DOHH2 (cell line): ENCODE measurements around the gene AGER.

ENCODE experiments used
- H3F3A ChIP-seq: fragments of 200-600 bp; sonication (generic), shearing (Covaris generic); 2 replicates; pipeline ENCODE4 v1.6.0; 2016; ENCODE audit warnings: antibody characterized with exemption, mild to moderate bottlenecking; ENCODE audit not compliant: control insufficient read depth, insufficient read depth
- H3K27ac ChIP-seq: fragments of 200-600 bp; sonication (generic); 2 replicates; pipeline ENCODE4 v1.5.1; 2014; ENCODE audit warnings: low read depth, mild to moderate bottlenecking, low read length, moderate library complexity
- H3K27me3 ChIP-seq: fragments of 200-600 bp; sonication (generic); 2 replicates; pipeline ENCODE4 v1.6.1; 2014; ENCODE audit warnings: mild to moderate bottlenecking, low read length, mixed read lengths; ENCODE audit not compliant: control insufficient read depth
- H3K36me3 ChIP-seq: fragments of 200-600 bp; sonication (generic); 2 replicates; pipeline ENCODE4 v1.6.1; 2014; ENCODE audit warnings: mild to moderate bottlenecking, low read length, moderate library complexity, mixed read lengths; ENCODE audit not compliant: control insufficient read depth
- H3K4me1 ChIP-seq: fragments of 200-600 bp; sonication (generic); 2 replicates; pipeline ENCODE4 v1.6.1; 2014; ENCODE audit warnings: mild to moderate bottlenecking, low read length, mixed read lengths; ENCODE audit not compliant: control insufficient read depth
- H3K4me2 ChIP-seq: fragments of 200-600 bp; sonication (generic); 2 replicates; pipeline ENCODE4 v1.6.0; 2014; ENCODE audit warnings: mild to moderate bottlenecking, low read length, moderate library complexity
- H3K4me3 ChIP-seq: fragments of 200-600 bp; sonication (generic); 2 replicates; pipeline ENCODE4 v1.5.1; 2014; ENCODE audit warnings: mild to moderate bottlenecking, low read length, mixed read lengths
- H3K79me2 ChIP-seq: fragments of 200-600 bp; sonication (generic); 2 replicates; pipeline ENCODE4 v1.6.1; 2014; ENCODE audit warnings: mild to moderate bottlenecking, low read length, mixed read lengths; ENCODE audit not compliant: control insufficient read depth
- H3K9me2 ChIP-seq: fragments of 200-600 bp; sonication (generic); replicated peaks from 2 replicates; pipeline ENCODE4 v1.6.1; 2014; ENCODE audit warnings: mild to moderate bottlenecking, low read length, mixed read lengths; ENCODE audit not compliant: control insufficient read depth
- H3K9me3 ChIP-seq: fragments of 200-600 bp; sonication (generic); 2 replicates; pipeline ENCODE4 v1.6.1; 2014; ENCODE audit warnings: antibody characterized with exemption, low read length, mixed read lengths; ENCODE audit not compliant: control insufficient read depth, insufficient read depth
- H4K20me1 ChIP-seq: fragments of 200-600 bp; sonication (generic); 2 replicates; pipeline ENCODE4 v1.6.0; 2014; ENCODE audit warnings: low read depth, mild to moderate bottlenecking, antibody characterized with exemption, low read length, moderate library complexity; ENCODE audit not compliant: control insufficient read depth, insufficient read depth
- EZH2phosphoT487 ChIP-seq: fragments of 200-600 bp; sonication (generic); IDR thresholded peaks from 2 replicates; pipeline ENCODE4 v1.6.1; 2017; ENCODE audit warnings: borderline replicate concordance, mild to moderate bottlenecking, antibody characterized with exemption, low read length, moderate library complexity, mixed read lengths
- TF ChIP-seq, protein P1 (sequence below): fragments of 200-600 bp; sonication (generic); IDR thresholded peaks from one replicate; pipeline ENCODE4 v1.5.1; 2014; ENCODE audit warnings: antibody characterized with exemption, mild to moderate bottlenecking, low read depth, low read length; ENCODE audit not compliant: poor library complexity, severe bottlenecking

The AGER gene

GRCh38 chr6:32177788-32178546 lies 6.1 kb downstream of the AGER start, which contains the start of gene RNF5:
Gene RNF5, plus strand, starts transcription at chr6:32178405. Its CDS starts 107 bp downstream, at chr6:32178512.
- Histone ChIP-seq H3K79me2 (peaks cover 57% of the 10 kb centered on the region), H3K9me2 (no peaks in the 10 kb centered on the region), H3K9me3 (no peaks in the 10 kb centered on the region), H3F3A (peaks cover 11% of the 10 kb centered on the region), H3K4me3 (peak within 1 kb of the TSS; percentile 85), H3K27me3 (no peaks in the 10 kb centered on the region), H3K36me3 (peaks cover 36% of the 10 kb centered on the region), H3K4me1 (peaks cover 46% of the 10 kb centered on the region), H4K20me1 (no peaks in the 10 kb centered on the region), H3K27ac (peak within 1 kb of the TSS; percentile 94), H3K4me2 (peak within 1 kb of the TSS; percentile 99)
- no peak for TF ChIP-seq EZH2phosphoT487
- TF ChIP-seq, protein P1, sequence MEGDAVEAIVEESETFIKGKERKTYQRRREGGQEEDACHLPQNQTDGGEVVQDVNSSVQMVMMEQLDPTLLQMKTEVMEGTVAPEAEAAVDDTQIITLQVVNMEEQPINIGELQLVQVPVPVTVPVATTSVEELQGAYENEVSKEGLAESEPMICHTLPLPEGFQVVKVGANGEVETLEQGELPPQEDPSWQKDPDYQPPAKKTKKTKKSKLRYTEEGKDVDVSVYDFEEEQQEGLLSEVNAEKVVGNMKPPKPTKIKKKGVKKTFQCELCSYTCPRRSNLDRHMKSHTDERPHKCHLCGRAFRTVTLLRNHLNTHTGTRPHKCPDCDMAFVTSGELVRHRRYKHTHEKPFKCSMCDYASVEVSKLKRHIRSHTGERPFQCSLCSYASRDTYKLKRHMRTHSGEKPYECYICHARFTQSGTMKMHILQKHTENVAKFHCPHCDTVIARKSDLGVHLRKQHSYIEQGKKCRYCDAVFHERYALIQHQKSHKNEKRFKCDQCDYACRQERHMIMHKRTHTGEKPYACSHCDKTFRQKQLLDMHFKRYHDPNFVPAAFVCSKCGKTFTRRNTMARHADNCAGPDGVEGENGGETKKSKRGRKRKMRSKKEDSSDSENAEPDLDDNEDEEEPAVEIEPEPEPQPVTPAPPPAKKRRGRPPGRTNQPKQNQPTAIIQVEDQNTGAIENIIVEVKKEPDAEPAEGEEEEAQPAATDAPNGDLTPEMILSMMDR, result no peak

DNA sequence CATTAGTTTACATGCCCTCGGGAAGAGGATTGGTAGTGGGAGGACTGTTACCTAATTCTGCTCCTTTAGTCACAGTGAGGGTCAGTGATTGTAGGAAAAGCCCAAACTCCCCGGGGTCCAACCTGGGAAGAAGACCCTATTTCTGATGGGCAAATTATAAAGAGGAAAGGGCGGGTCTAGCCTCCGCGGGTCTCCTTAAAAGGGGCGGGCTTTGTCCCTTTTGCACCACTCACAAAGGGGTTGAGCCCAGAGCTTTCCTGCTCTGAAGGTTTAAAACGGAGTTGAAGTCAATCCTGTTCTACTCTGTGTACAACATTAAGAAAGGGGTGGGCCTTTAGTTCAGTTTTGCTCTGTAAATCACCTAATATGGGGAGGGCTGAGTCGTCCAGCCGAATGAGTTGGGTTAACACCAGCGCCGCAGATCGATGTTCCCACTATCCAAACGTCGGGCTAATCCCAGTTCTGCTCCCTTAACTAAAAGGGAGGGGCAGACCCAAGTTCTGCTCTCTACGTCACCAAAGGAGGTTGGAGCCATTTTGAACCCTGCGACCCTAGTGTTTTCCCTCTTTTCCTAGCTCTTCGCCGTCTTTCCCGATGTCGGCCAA lies 6.8 kb downstream of the AGER start:
- Histone ChIP-seq H3K79me2 (peaks cover 53% of the 10 kb centered on the region), H3K4me1 (peaks cover 49% of the 10 kb centered on the region), H3K27ac (peak overlapping the region; percentile 94)

GRCh38 chr6:32176476-32177182 lies 7.4 kb downstream of the AGER start:
- H3F3A ChIP-seq, result peaks cover 15% of the 10 kb centered on the region
- H3K27ac ChIP-seq, result peak overlapping the region; percentile 94
- H3K4me3 ChIP-seq, result peak overlapping the region; percentile 85
- no peaks in the 10 kb centered on the region for H4K20me1 ChIP-seq
- TF ChIP-seq, protein P1, result no peak
- TF ChIP-seq EZH2phosphoT487, result no peak
- H3K79me2 ChIP-seq, result peaks cover 53% of the 10 kb centered on the region
- H3K9me3 ChIP-seq, result no peaks in the 10 kb centered on the region
- peaks cover 49% of the 10 kb centered on the region for H3K4me1 ChIP-seq
- peaks cover 29% of the 10 kb centered on the region for H3K36me3 ChIP-seq
- no peaks in the 10 kb centered on the region for H3K27me3 ChIP-seq
- H3K9me2 ChIP-seq, result no peaks in the 10 kb centered on the region
- H3K4me2 ChIP-seq, result peak overlapping the region; percentile 99

More for the DNA sequence above, 6.8 kb downstream of the AGER start:
- Histone ChIP-seq H3K27me3 (no peaks in the 10 kb centered on the region), H3F3A (peaks cover 14% of the 10 kb centered on the region), H3K4me2 (peak overlapping the region; percentile 99), H4K20me1 (no peaks in the 10 kb centered on the region), H3K9me3 (no peaks in the 10 kb centered on the region), H3K4me3 (peak overlapping the region; percentile 85), H3K36me3 (peaks cover 29% of the 10 kb centered on the region), H3K9me2 (no peaks in the 10 kb centered on the region)
- TF ChIP-seq EZH2phosphoT487, result no peak
- TF ChIP-seq, protein P1, result no peak
